GM19324 (cell line): Measurements from ENCODE around the gene SCARF1.
A peak's percentile ranks its signal among the peaks of the same experiment; 100 is the strongest.

Source experiments
- ATAC-seq: cut with Tn5 transposase; IDR thresholded peaks from one replicate; pipeline ENCODE4 v1.9.1; 2021; ENCODE audit warnings: mild to moderate bottlenecking, moderate library complexity; ENCODE audit not compliant: unreplicated experiment, low FRiP score

SCARF1 gene

GRCh38 chr17:1604831-1605528 lies 40.6 kb downstream of the SCARF1 start:
- no peak for ATAC-seq

- ATAC-seq = no peak
Measured at GRCh38 chr17:1601571-1601970, 44.0 kb downstream of the SCARF1 start.

- no peak for ATAC-seq
Measured at GRCh38 chr17:1598399-1599095, 47.0 kb downstream of the SCARF1 start.

- ATAC-seq = no peak
Measured at GRCh38 chr17:1597861-1598342, 47.6 kb downstream of the SCARF1 start.

- no peak for ATAC-seq
Measured at GRCh38 chr17:1593630-1593931, 52.0 kb downstream of the SCARF1 start.

- ATAC-seq = peak; percentile 85
Measured at GRCh38 chr17:1592751-1593629, 52.5 kb downstream of the SCARF1 start.

GRCh38 chr17:1591474-1592090 lies 54.0 kb downstream of the SCARF1 start:
- no peak for ATAC-seq

GRCh38 chr17:1590747-1591473 lies 54.6 kb downstream of the SCARF1 start:
- no peak for ATAC-seq

GRCh38 chr17:1590029-1590746 lies 55.3 kb downstream of the SCARF1 start:
- ATAC-seq = no peak

GRCh38 chr17:1588821-1589585 lies 56.5 kb downstream of the SCARF1 start:
- no peak for ATAC-seq

- no peak for ATAC-seq
Measured at GRCh38 chr17:1584167-1584566, 61.4 kb downstream of the SCARF1 start.
